ENCODE results near the gene ZNF718. TPM values are rescaled to one million over a fixed set of nuclear protein-coding genes. Genes with fewer than 3 reads are reported as not detected.
A peak's percentile ranks its signal among the peaks of the same experiment; 100 is the strongest.
"Not testable (repeated sequence)": the region's sequence is repeated elsewhere in the genome, so short reads cannot be mapped to it uniquely, and the experiment has no call there.

The ZNF718 gene
- 7.3 and 8.9 TPM in 2 replicates for total RNA-seq (2014; rRNA removed)
- 2.0 TPM for polyA plus RNA-seq (2012)

- peak; percentile 97 for DNase-seq (ENCODE audit: low read depth)
Measured at GRCh38 chr4:124275-125081, at the start of gene ZNF718. ZNF718 (plus strand) TSS chr4:124501; CDS start chr4:124671, 170 bp downstream.

GRCh38 chr4:85951-86350 lies 38.4 kb upstream of the ZNF718 start:
- no peak for DNase-seq (ENCODE audit: low read depth)

GRCh38 chr4:86559-87324 lies 37.6 kb upstream of the ZNF718 start:
- not testable (repeated sequence) for DNase-seq (ENCODE audit: low read depth)

- no peak for DNase-seq (ENCODE audit: low read depth)
Measured at GRCh38 chr4:98386-98785, 25.9 kb upstream of the ZNF718 start.

GRCh38 chr4:99863-100262 lies 24.4 kb upstream of the ZNF718 start:
- DNase-seq (ENCODE audit: low read depth): no peak

- DNase-seq (ENCODE audit: low read depth): no peak
Measured at GRCh38 chr4:107083-107443, 17.2 kb upstream of the ZNF718 start.

- DNase-seq (ENCODE audit: low read depth): no peak
Measured at GRCh38 chr4:107444-108429, 16.6 kb upstream of the ZNF718 start.

- no peak for DNase-seq (ENCODE audit: low read depth)
Measured at GRCh38 chr4:112771-113170, 11.5 kb upstream of the ZNF718 start.

- DNase-seq (ENCODE audit: low read depth): no peak
Measured at GRCh38 chr4:113732-114131, 10.6 kb upstream of the ZNF718 start.

- peak; percentile 25 for DNase-seq (ENCODE audit: low read depth)
Measured at GRCh38 chr4:114149-114548, 10.2 kb upstream of the ZNF718 start.

GRCh38 chr4:116499-116898 lies 7.8 kb upstream of the ZNF718 start:
- no peak for DNase-seq (ENCODE audit: low read depth)

GRCh38 chr4:120616-121015 lies 3.7 kb upstream of the ZNF718 start:
- DNase-seq (ENCODE audit: low read depth): no peak

- no peak for DNase-seq (ENCODE audit: low read depth)
Measured at GRCh38 chr4:121408-122084, 2.8 kb upstream of the ZNF718 start.

- not testable (repeated sequence) for DNase-seq (ENCODE audit: low read depth)
Measured at GRCh38 chr4:123922-124274, 403 bp upstream of the ZNF718 start.

GRCh38 chr4:125091-125771 lies 930 bp downstream of the ZNF718 start:
- peak; percentile 26 for DNase-seq (ENCODE audit: low read depth)

GRCh38 chr4:125833-126232 lies 1.5 kb downstream of the ZNF718 start:
- DNase-seq (ENCODE audit: low read depth): no peak

- DNase-seq (ENCODE audit: low read depth): no peak
Measured at GRCh38 chr4:132483-132882, 8.2 kb downstream of the ZNF718 start.

- no peak for DNase-seq (ENCODE audit: low read depth)
Measured at GRCh38 chr4:138935-139334, 14.6 kb downstream of the ZNF718 start.

- DNase-seq (ENCODE audit: low read depth): no peak
Measured at GRCh38 chr4:139691-140090, 15.4 kb downstream of the ZNF718 start.

GRCh38 chr4:146621-147020 lies 22.3 kb downstream of the ZNF718 start:
- no peak for DNase-seq (ENCODE audit: low read depth)

- no peak for DNase-seq (ENCODE audit: low read depth)
Measured at GRCh38 chr4:147233-147632, 22.9 kb downstream of the ZNF718 start.
